ENCODE results near the gene EMID1. TPM values are rescaled to one million over a fixed set of nuclear protein-coding genes. Genes with fewer than 3 reads are reported as not detected.

Gene EMID1
- 152 TPM for polyA plus RNA-seq
- long read RNA-seq, donor 1, transcript EMID1-201 (15 exons, 2,173 nt) = major isoform, 13 of 13 reads
- long read RNA-seq, donor 1, partial matches to known transcripts = 0 of 13 reads
- long read RNA-seq, donor 1, other reads (novel, unspliced or antisense) = 0 of 13 reads
- long read RNA-seq, donor 2, transcript EMID1-201 (15 exons, 2,173 nt) = major isoform, 21 of 36 reads
- long read RNA-seq, donor 2, partial matches to known transcripts = 5 of 36 reads
- long read RNA-seq, donor 2, other reads (novel, unspliced or antisense) = 8 of 36 reads
- long read RNA-seq, donor 3, transcript EMID1-203 (15 exons, 2,118 nt) = minor isoform, 11 of 77 reads
- long read RNA-seq, donor 3, transcript EMID1-201 (15 exons, 2,173 nt) = major isoform, 42 of 77 reads
- long read RNA-seq, donor 3, partial matches to known transcripts = 14 of 77 reads
- long read RNA-seq, donor 3, other reads (novel, unspliced or antisense) = 10 of 77 reads
- long read RNA-seq, donor 4, partial matches to known transcripts = 6 of 9 reads
- long read RNA-seq, donor 4, other reads (novel, unspliced or antisense) = 0 of 9 reads
- long read RNA-seq, donor 5, partial matches to known transcripts = 7 of 11 reads
- long read RNA-seq, donor 5, other reads (novel, unspliced or antisense) = 0 of 11 reads
- long read RNA-seq, donor 6, transcript EMID1-201 (15 exons, 2,173 nt) = major isoform, 31 of 35 reads
- long read RNA-seq, donor 6, partial matches to known transcripts = 0 of 35 reads
- long read RNA-seq, donor 6, other reads (novel, unspliced or antisense) = 0 of 35 reads
- long read RNA-seq, donor 7, partial matches to known transcripts = 0 of 2 reads
- long read RNA-seq, donor 7, other reads (novel, unspliced or antisense) = 0 of 2 reads
- long read RNA-seq, donor 8, transcript EMID1-201 (15 exons, 2,173 nt) = major isoform, 23 of 28 reads
- long read RNA-seq, donor 8, transcript EMID1-203 (15 exons, 2,118 nt) = minor isoform, 5 of 28 reads
- long read RNA-seq, donor 8, partial matches to known transcripts = 0 of 28 reads
- long read RNA-seq, donor 8, other reads (novel, unspliced or antisense) = 0 of 28 reads
- long read RNA-seq, donor 9, transcript EMID1-201 (15 exons, 2,173 nt) = major isoform, 26 of 29 reads
- long read RNA-seq, donor 9, partial matches to known transcripts = 0 of 29 reads
- long read RNA-seq, donor 9, other reads (novel, unspliced or antisense) = 0 of 29 reads
- long read RNA-seq, donor 10, transcript EMID1-203 (15 exons, 2,118 nt) = minor isoform, 8 of 34 reads
- long read RNA-seq, donor 10, transcript EMID1-201 (15 exons, 2,173 nt) = major isoform, 25 of 34 reads
- long read RNA-seq, donor 10, partial matches to known transcripts = 0 of 34 reads
- long read RNA-seq, donor 10, other reads (novel, unspliced or antisense) = 0 of 34 reads
- long read RNA-seq, donor 11, transcript EMID1-201 (15 exons, 2,173 nt) = major isoform, 21 of 25 reads
- long read RNA-seq, donor 11, partial matches to known transcripts = 0 of 25 reads
- long read RNA-seq, donor 11, other reads (novel, unspliced or antisense) = 0 of 25 reads

GRCh38 chr22:29205594-29206371 lies at the start of gene EMID1:
EMID1 (plus strand) TSS chr22:29205896; CDS start chr22:29206039, 143 bp downstream.
- Histone ChIP-seq H3K27ac (ENCODE audit: low read length) (peak within 1 kb of the TSS; percentile 77), H3K4me1 (ENCODE audit: control insufficient read depth, insufficient read depth, low read length) (peaks cover 41% of the 10 kb centered on the region), H3K27me3 (ENCODE audit: control insufficient read depth, insufficient read depth, low read length) (no peaks in the 10 kb centered on the region), H3K36me3 (ENCODE audit: control insufficient read depth, insufficient read depth, low read length) (no peaks in the 10 kb centered on the region), H3K9me3 (ENCODE audit: control insufficient read depth, low read depth, low read length) (no peaks in the 10 kb centered on the region), H3K4me3 (ENCODE audit: low read length) (peak within 1 kb of the TSS; percentile 96)
- DNase-seq = peak; percentile 54 to 71
- no CpG with 5 or more reads among the region's 90 CpGs for WGBS (ENCODE audit: insufficient coverage, low lambda C conversion rate)

GRCh38 chr22:29155966-29156365 lies 49.7 kb upstream of the EMID1 start:
- WGBS (ENCODE audit: insufficient coverage, low lambda C conversion rate) = no CpG with 5 or more reads among the region's 1 CpG
- Histone ChIP-seq H3K4me3 (ENCODE audit: low read length) (no peak overlapping the region), H3K9me3 (ENCODE audit: control insufficient read depth, low read depth, low read length) (no peaks in the 10 kb centered on the region), H3K4me1 (ENCODE audit: control insufficient read depth, insufficient read depth, low read length) (peaks cover 2% of the 10 kb centered on the region), H3K36me3 (ENCODE audit: control insufficient read depth, insufficient read depth, low read length) (no peaks in the 10 kb centered on the region), H3K27ac (ENCODE audit: low read length) (no peak overlapping the region), H3K27me3 (ENCODE audit: control insufficient read depth, insufficient read depth, low read length) (no peaks in the 10 kb centered on the region)
- DNase-seq = no peak

GRCh38 chr22:29156507-29156906 lies 49.2 kb upstream of the EMID1 start:
- peak in 1 of 2 donors; percentile 19 for DNase-seq
- H3K27me3 ChIP-seq (ENCODE audit: control insufficient read depth, insufficient read depth, low read length) = no peaks in the 10 kb centered on the region
- H3K27ac ChIP-seq (ENCODE audit: low read length) = no peak overlapping the region
- peaks cover 2% of the 10 kb centered on the region for H3K4me1 ChIP-seq (ENCODE audit: control insufficient read depth, insufficient read depth, low read length)
- H3K36me3 ChIP-seq (ENCODE audit: control insufficient read depth, insufficient read depth, low read length) = no peaks in the 10 kb centered on the region
- no peak overlapping the region for H3K4me3 ChIP-seq (ENCODE audit: low read length)
- WGBS (ENCODE audit: insufficient coverage, low lambda C conversion rate) = 28% methylated on average over 2 of the region's 9 CpGs
- H3K9me3 ChIP-seq (ENCODE audit: control insufficient read depth, low read depth, low read length) = no peaks in the 10 kb centered on the region

DNA sequence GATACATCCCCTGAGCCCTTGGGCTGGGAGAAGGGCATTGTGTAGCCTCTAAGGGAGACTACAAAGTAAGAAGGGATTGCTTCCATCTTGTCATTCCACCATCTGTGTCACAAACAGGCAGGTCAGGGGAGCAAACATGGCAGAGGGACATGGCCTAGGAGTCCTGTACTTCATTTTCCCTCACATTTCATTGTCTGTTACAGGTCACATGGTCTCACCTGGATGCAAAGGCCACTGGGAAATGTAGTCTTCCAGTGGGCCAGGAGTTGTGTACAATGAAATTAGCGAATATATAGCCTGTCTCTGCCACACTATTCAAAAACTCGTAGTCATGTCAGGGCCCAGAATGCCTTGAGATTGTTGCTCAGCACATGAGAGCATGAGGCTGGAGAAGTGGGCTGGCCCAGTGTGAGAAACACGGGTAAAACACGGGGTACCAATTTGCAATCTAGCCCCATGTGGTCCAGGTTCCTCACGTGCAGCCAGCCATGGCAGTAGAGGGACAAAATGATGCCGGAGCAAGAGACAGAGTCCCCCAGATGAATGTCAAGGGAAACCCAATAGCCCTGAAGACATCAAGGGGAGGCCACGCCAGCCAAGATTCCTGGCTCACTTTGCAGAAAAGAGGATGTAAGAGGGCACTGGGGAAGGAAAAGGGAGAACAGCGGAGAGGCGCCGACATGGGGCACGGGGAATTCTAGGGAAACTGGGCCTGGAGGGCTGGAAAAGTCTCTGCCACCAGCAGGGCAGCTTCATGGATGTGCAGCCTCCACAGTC lies 47.7 kb upstream of the EMID1 start:
- Histone ChIP-seq H3K9me3 (ENCODE audit: control insufficient read depth, low read depth, low read length) (no peaks in the 10 kb centered on the region), H3K4me3 (ENCODE audit: low read length) (no peak overlapping the region)

GRCh38 chr22:29158546-29158945 lies 47.1 kb upstream of the EMID1 start:
- no CpG with 5 or more reads among the region's 5 CpGs for WGBS (ENCODE audit: insufficient coverage, low lambda C conversion rate)
- H3K27ac ChIP-seq (ENCODE audit: low read length) = no peak overlapping the region
- no peaks in the 10 kb centered on the region for H3K27me3 ChIP-seq (ENCODE audit: control insufficient read depth, insufficient read depth, low read length)
- no peaks in the 10 kb centered on the region for H3K9me3 ChIP-seq (ENCODE audit: control insufficient read depth, low read depth, low read length)
- no peak for DNase-seq
- no peak overlapping the region for H3K4me3 ChIP-seq (ENCODE audit: low read length)
- peaks cover 2% of the 10 kb centered on the region for H3K4me1 ChIP-seq (ENCODE audit: control insufficient read depth, insufficient read depth, low read length)
- H3K36me3 ChIP-seq (ENCODE audit: control insufficient read depth, insufficient read depth, low read length) = no peaks in the 10 kb centered on the region

More for the DNA sequence above, 47.7 kb upstream of the EMID1 start:
- Histone ChIP-seq H3K4me1 (ENCODE audit: control insufficient read depth, insufficient read depth, low read length) (peaks cover 2% of the 10 kb centered on the region), H3K27me3 (ENCODE audit: control insufficient read depth, insufficient read depth, low read length) (no peaks in the 10 kb centered on the region), H3K36me3 (ENCODE audit: control insufficient read depth, insufficient read depth, low read length) (no peaks in the 10 kb centered on the region), H3K27ac (ENCODE audit: low read length) (no peak overlapping the region)
- DNase-seq = no peak
- no CpG with 5 or more reads among the region's 11 CpGs for WGBS (ENCODE audit: insufficient coverage, low lambda C conversion rate)

- H3K9me3 ChIP-seq (ENCODE audit: control insufficient read depth, low read depth, low read length) = no peaks in the 10 kb centered on the region
- H3K36me3 ChIP-seq (ENCODE audit: control insufficient read depth, insufficient read depth, low read length) = no peaks in the 10 kb centered on the region
- no peaks in the 10 kb centered on the region for H3K4me1 ChIP-seq (ENCODE audit: control insufficient read depth, insufficient read depth, low read length)
- H3K27ac ChIP-seq (ENCODE audit: low read length) = no peak overlapping the region
- DNase-seq = no peak
- H3K27me3 ChIP-seq (ENCODE audit: control insufficient read depth, insufficient read depth, low read length) = no peaks in the 10 kb centered on the region
- H3K4me3 ChIP-seq (ENCODE audit: low read length) = no peak overlapping the region
- WGBS (ENCODE audit: insufficient coverage, low lambda C conversion rate) = 71% methylated on average over 1 of the region's 13 CpGs
These were observed 41.9 kb upstream of the EMID1 start for GRCh38 chr22:29163808-29164207.

DNA sequence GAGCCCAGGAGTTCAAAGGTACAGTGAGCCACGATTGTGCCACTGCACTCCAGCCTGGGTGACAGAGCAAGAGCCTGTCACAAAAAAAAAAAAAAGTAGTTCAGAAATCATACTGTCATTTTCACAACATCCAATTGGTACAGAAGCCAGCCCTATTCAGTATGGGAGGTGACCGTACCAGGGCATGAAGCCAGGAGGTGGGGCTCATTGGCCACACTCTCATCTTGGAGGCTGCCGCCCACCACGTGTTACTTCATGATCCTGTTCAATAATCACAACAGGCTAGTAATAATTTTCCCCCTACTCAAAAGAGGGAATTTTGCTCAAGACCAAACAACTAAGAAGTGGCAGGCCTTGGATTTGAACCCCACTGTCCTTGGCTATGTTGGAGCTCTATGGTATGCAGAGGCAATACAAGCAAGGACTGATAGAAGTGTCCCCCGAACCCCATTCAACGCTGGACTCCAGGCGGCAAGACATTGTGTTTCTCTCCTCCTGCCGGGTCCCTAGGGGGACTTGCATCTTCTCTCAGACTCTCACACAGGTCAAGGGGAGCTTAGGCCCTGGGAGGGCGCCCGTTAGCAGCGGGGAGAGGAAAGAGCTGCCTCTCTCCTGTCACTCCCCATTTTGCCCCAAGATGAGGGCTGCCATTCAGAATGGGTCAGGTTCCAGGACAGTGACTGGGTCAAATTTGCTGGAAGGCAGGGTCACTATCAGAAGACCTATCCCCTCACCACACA lies 40.2 kb upstream of the EMID1 start:
- DNase-seq = no peak
- WGBS (ENCODE audit: insufficient coverage, low lambda C conversion rate) = 73% methylated on average over 2 of the region's 11 CpGs
- H3K27ac ChIP-seq (ENCODE audit: low read length) = no peak overlapping the region
- H3K4me1 ChIP-seq (ENCODE audit: control insufficient read depth, insufficient read depth, low read length) = no peaks in the 10 kb centered on the region
- no peaks in the 10 kb centered on the region for H3K36me3 ChIP-seq (ENCODE audit: control insufficient read depth, insufficient read depth, low read length)
- no peaks in the 10 kb centered on the region for H3K27me3 ChIP-seq (ENCODE audit: control insufficient read depth, insufficient read depth, low read length)
- no peaks in the 10 kb centered on the region for H3K9me3 ChIP-seq (ENCODE audit: control insufficient read depth, low read depth, low read length)
- no peak overlapping the region for H3K4me3 ChIP-seq (ENCODE audit: low read length)

DNA sequence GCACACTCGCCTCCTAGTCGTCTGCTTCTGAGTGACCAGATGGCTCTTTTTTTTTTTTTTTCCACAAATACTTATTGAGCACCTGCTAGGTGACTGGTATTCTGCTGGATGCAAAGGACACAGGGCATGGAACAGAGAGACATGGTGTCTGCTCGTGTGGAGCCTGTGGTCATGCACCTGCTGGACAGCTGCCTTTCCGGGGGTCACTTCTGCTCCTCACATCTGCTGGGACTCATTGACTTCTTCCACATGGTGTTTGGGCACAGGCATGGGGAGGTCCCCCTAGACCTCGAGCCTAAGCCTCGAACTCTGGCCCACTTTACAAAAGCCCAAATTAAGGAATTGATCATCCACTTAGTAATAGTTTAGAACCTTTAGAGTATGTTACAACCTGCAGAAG lies 39.5 kb upstream of the EMID1 start:
- no peak overlapping the region for H3K4me3 ChIP-seq (ENCODE audit: low read length)
- no peaks in the 10 kb centered on the region for H3K36me3 ChIP-seq (ENCODE audit: control insufficient read depth, insufficient read depth, low read length)
- no peaks in the 10 kb centered on the region for H3K4me1 ChIP-seq (ENCODE audit: control insufficient read depth, insufficient read depth, low read length)
- no CpG with 5 or more reads among the region's 6 CpGs for WGBS (ENCODE audit: insufficient coverage, low lambda C conversion rate)
- no peak for DNase-seq
- H3K27me3 ChIP-seq (ENCODE audit: control insufficient read depth, insufficient read depth, low read length) = no peaks in the 10 kb centered on the region
- H3K9me3 ChIP-seq (ENCODE audit: control insufficient read depth, low read depth, low read length) = no peaks in the 10 kb centered on the region
- H3K27ac ChIP-seq (ENCODE audit: low read length) = no peak overlapping the region

Measured in large intestine (tissue), 12 donors.